ENCODE measurements around the gene CACNA1I. TPM values are rescaled to one million over a fixed set of nuclear protein-coding genes. Genes with fewer than 3 reads are reported as not detected.
A peak's percentile ranks its signal among the peaks of the same experiment; 100 is the strongest.

CACNA1I gene
- total RNA-seq, 1 donor from 2014 or later: 0.11 TPM

GRCh38 chr22:39671936-39672335 is 101.4 kb downstream of the CACNA1I start:
- no peak overlapping the region for H3K4me3 ChIP-seq
- H3K27ac ChIP-seq: no peak overlapping the region
- H4K20me1 ChIP-seq (ENCODE audit: low read depth): no peaks in the 10 kb centered on the region
- no peak overlapping the region for H3K4me2 ChIP-seq
- no peaks in the 10 kb centered on the region for H3F3A ChIP-seq (ENCODE audit: low read depth)
- Mint-ChIP-seq H3K27me3 (ENCODE audit: insufficient read depth, low read depth) (peaks cover 14% of the 10 kb centered on the region), H3K9me3 (peaks cover 27% of the 10 kb centered on the region), H3K4me3 (no peak overlapping the region), H3K27ac (no peak overlapping the region), H3K4me1 (peaks cover 22% of the 10 kb centered on the region), H3K36me3 (no peaks in the 10 kb centered on the region)
- no peak overlapping the region for H3K9ac ChIP-seq
- H3K9me3 ChIP-seq (ENCODE audit: low read depth): no peaks in the 10 kb centered on the region
- TF ChIP-seq EZH2 (IDR thresholded peaks at IDR 0.05): no peak
- TF ChIP-seq CTCF (IDR thresholded peaks at IDR 0.05): no peak
- no peak for TF ChIP-seq EZH2phosphoT487 (IDR thresholded peaks at IDR 0.05)
- H3K27me3 ChIP-seq: no peaks in the 10 kb centered on the region
- no peaks in the 10 kb centered on the region for H3K79me2 ChIP-seq (ENCODE audit: low read depth)
- H2AFZ ChIP-seq (replicated peaks): no peak overlapping the region
- DNase-seq (ENCODE audit: low spot score): no peak
- H3K36me3 ChIP-seq: no peaks in the 10 kb centered on the region
- H3K4me1 ChIP-seq: no peaks in the 10 kb centered on the region

GRCh38 chr22:39674536-39674935 is 104.0 kb downstream of the CACNA1I start:
- Histone ChIP-seq H3K36me3 (no peaks in the 10 kb centered on the region), H4K20me1 (ENCODE audit: low read depth) (no peaks in the 10 kb centered on the region), H3K9me3 (ENCODE audit: low read depth) (no peaks in the 10 kb centered on the region), H3K9ac (no peak overlapping the region), H3K27ac (no peak overlapping the region), H3K79me2 (ENCODE audit: low read depth) (no peaks in the 10 kb centered on the region), H3K4me3 (no peak overlapping the region), H3K4me1 (no peaks in the 10 kb centered on the region), H3K27me3 (no peaks in the 10 kb centered on the region), H3F3A (ENCODE audit: low read depth) (no peaks in the 10 kb centered on the region), H3K4me2 (no peak overlapping the region), H2AFZ (replicated peaks) (no peak overlapping the region)
- peaks cover 27% of the 10 kb centered on the region for H3K9me3 Mint-ChIP-seq
- H3K4me3 Mint-ChIP-seq: no peak overlapping the region
- TF ChIP-seq EZH2phosphoT487 (IDR thresholded peaks at IDR 0.05): no peak
- no peak for TF ChIP-seq EZH2 (IDR thresholded peaks at IDR 0.05)
- no peak for TF ChIP-seq CTCF (IDR thresholded peaks at IDR 0.05)
- no peak for DNase-seq (ENCODE audit: low spot score)
- peaks cover 22% of the 10 kb centered on the region for H3K4me1 Mint-ChIP-seq
- peak overlapping the region; percentile 67 for H3K27ac Mint-ChIP-seq
- no peaks in the 10 kb centered on the region for H3K36me3 Mint-ChIP-seq
- H3K27me3 Mint-ChIP-seq (ENCODE audit: insufficient read depth, low read depth): peaks cover 14% of the 10 kb centered on the region

- H3F3A ChIP-seq (ENCODE audit: low read depth): no peaks in the 10 kb centered on the region
- H2AFZ ChIP-seq (replicated peaks): no peak overlapping the region
- Mint-ChIP-seq H3K36me3 (no peaks in the 10 kb centered on the region), H3K4me3 (no peak overlapping the region), H3K9me3 (peaks cover 22% of the 10 kb centered on the region), H3K4me1 (peaks cover 22% of the 10 kb centered on the region), H3K27ac (peak overlapping the region; percentile 76), H3K27me3 (ENCODE audit: insufficient read depth, low read depth) (peaks cover 11% of the 10 kb centered on the region)
- no peak overlapping the region for H3K27ac ChIP-seq
- no peaks in the 10 kb centered on the region for H3K4me1 ChIP-seq
- H3K4me3 ChIP-seq: no peak overlapping the region
- H4K20me1 ChIP-seq (ENCODE audit: low read depth): no peaks in the 10 kb centered on the region
- no peaks in the 10 kb centered on the region for H3K79me2 ChIP-seq (ENCODE audit: low read depth)
- no peaks in the 10 kb centered on the region for H3K27me3 ChIP-seq
- TF ChIP-seq EZH2 (IDR thresholded peaks at IDR 0.05): no peak
- no peak for TF ChIP-seq CTCF (IDR thresholded peaks at IDR 0.05)
- TF ChIP-seq EZH2phosphoT487 (IDR thresholded peaks at IDR 0.05): no peak
- peak; percentile 43 for DNase-seq (ENCODE audit: low spot score)
- no peaks in the 10 kb centered on the region for H3K9me3 ChIP-seq (ENCODE audit: low read depth)
- H3K36me3 ChIP-seq: no peaks in the 10 kb centered on the region
- no peak overlapping the region for H3K9ac ChIP-seq
- no peak overlapping the region for H3K4me2 ChIP-seq
Measured at GRCh38 chr22:39675947-39676346, 105.4 kb downstream of the CACNA1I start.
